ENCODE data around the gene TGIF1.
"Not testable (repeated sequence)": the region's sequence is repeated elsewhere in the genome, so short reads cannot be mapped to it uniquely, and the experiment has no call there.

TGIF1 gene

DNA sequence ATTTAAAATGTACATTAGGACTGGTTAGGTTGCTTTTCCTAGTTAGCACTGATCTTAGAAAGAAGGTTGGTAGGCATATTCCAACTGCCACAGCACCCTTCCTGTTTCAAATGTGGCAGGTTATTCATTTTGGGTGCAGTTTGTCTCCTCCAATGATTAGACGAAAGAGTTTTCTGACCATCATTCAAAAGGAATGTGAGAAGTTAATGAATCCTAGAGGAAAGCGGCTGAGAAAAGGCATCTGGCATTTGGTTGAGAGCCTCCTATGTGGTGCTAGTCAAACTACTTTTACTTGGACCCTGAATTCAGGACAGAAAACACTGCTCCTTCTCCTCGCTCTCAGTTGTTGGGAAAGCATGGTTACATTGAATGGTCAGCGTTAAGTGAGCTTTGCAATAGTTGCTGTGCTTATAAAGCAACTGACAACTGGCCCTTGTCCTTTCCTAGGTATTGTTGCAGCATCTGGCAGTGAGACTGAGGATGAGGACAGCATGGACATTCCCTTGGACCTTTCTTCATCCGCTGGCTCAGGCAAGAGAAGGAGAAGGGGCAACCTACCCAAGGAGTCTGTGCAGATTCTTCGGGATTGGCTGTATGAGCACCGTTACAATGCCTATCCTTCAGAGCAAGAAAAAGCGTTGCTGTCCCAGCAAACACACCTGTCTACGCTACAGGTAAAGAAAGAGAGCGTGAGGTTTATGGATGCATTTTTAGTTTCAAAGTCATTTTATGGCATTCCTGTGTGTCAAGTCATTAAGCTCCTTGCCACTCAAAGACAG lies 6.1 kb downstream of the TGIF1 start:
- TF ChIP-seq ZNF274 (IDR thresholded peaks at IDR 0.05; ENCODE audit: low read depth, low read length), result no peak
- no peak overlapping the region for H3K4me3 ChIP-seq (ENCODE audit: low read length)

DNA sequence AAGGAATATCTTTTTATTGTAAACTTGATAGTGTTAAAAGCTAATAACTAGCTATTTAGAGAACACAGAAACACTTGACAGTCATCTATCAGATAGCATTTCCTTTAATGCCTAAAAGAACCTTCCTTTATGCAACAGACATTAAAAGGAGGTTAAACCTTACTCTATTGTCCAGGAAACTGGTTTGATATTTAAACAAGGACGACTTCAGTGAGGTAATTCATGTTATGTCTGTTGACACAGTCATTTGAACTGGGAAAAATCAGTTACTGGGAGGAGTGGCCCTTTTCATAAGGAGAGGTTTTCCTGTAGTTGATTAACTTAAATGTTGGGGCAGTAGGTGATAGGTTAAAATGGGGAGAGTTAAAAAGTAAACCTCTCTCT lies 6.7 kb downstream of the TGIF1 start:
- H3K4me3 ChIP-seq (ENCODE audit: low read length), result no peak overlapping the region
- TF ChIP-seq ZNF274 (IDR thresholded peaks at IDR 0.05; ENCODE audit: low read depth, low read length), result no peak

DNA sequence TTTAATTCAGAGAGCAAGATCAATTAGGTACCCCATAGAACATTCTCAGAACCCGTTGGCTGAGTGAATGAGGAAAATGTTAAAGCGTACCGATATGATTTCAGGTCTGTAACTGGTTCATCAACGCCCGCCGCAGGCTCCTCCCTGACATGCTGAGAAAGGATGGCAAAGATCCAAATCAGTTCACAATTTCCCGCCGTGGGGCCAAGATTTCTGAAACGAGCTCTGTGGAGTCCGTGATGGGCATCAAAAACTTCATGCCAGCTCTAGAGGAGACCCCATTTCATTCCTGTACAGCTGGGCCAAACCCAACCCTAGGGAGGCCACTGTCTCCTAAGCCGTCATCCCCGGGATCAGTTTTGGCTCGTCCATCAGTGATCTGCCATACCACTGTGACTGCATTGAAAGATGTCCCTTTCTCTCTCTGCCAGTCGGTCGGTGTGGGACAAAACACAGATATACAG lies 7.3 kb downstream of the TGIF1 start:
- TF ChIP-seq ZNF274 (IDR thresholded peaks at IDR 0.05; ENCODE audit: low read depth, low read length), result no peak
- H3K4me3 ChIP-seq (ENCODE audit: low read length), result no peak overlapping the region

DNA sequence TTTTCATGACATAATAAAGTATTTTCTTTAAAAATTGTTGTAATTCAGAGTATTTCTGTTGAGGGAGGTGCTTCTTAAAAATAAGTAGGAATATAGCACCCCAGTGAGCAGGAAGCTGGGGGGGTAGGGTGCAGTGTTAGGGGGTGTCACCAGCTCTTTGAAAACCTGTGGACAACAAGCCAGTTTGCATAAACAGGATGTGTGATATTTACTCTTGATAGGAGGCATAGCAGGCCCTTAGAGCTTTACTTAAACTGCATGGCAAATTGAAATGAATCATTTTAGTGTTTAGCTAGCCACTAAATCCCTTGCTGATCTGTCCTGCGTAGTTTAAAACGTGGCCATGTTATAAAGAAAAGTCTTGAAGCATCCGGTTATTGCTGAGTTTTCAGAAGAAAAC lies 8.4 kb downstream of the TGIF1 start:
- H3K4me3 ChIP-seq (ENCODE audit: low read length), result no peak overlapping the region

DNA sequence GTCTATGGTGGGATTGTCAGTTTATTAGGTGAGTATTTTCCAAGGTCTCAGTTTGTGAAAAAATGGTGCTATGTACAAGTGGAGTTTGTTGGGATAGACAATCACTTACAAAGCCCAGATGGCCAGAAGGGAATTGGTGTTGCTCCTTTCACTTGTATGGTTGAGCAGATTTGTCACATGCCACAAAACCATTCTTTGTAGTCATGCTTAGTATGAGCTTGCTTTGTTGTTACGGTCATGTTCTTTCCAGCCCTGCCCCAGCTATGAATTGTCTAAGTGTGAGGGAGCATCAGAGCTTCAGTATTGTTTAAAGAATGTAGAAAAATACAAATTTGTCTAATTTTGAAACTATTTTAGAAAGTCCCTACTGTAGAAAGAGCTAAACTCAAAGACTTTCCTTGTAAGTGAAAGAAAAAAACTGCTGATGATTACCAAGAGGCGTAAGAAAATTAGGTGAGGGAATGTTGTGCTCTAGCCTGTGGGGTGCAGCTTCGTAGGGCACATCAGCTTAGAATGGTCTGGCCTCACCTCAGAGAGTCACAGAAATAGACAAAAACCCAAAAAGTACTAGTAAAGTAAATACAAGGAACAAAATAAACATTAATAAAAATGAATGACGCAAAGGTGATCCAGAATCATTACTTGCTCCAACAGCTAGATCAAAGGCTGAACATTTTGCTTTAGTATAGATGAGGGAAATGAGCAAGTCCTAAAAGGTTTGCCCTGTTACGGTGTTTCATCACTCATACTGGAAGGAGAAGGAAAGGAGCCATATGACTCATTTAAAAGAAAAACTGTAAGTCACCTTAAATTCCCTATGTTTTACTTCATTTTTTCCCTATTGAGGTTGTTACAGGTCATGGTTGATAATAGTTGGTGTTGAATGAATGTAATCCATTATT lies 9.2 kb downstream of the TGIF1 start:
- no peak overlapping the region for H3K4me3 ChIP-seq (ENCODE audit: low read length)
- TF ChIP-seq ZNF274 (IDR thresholded peaks at IDR 0.05; ENCODE audit: low read depth, low read length), result no peak

More for the DNA sequence above, 8.4 kb downstream of the TGIF1 start:
- TF ChIP-seq ZNF274 (IDR thresholded peaks at IDR 0.05; ENCODE audit: low read depth, low read length), result no peak

DNA sequence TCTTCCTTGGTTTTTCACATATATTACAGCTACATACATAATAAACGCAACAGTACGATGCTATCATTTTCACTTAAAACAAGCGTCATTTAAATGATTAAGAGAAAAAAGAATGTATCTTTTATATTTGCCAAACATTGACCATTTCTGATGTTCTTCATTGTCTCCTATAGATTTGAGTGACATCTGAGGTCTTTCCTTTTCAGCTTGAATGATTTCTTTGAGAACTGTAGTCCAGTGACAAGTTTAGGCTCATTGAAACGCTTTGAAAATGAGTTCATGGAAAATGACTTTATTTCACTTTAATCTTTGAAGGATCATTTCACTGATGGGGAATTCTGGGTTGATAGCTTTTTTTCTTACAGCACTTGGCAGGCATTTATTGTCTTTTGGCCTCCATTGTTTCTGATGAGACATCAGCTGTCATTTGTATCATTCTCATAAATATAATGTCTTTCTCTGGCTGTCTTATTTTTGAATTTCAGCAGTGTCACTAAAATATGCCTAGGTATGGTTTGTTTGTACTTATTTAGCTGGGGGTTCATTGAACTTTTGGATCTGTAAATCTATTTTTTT lies 10.9 kb downstream of the TGIF1 start:
- H3K4me3 ChIP-seq (ENCODE audit: low read length), result no peak overlapping the region
- TF ChIP-seq ZNF274 (IDR thresholded peaks at IDR 0.05; ENCODE audit: low read depth, low read length), result no peak

DNA sequence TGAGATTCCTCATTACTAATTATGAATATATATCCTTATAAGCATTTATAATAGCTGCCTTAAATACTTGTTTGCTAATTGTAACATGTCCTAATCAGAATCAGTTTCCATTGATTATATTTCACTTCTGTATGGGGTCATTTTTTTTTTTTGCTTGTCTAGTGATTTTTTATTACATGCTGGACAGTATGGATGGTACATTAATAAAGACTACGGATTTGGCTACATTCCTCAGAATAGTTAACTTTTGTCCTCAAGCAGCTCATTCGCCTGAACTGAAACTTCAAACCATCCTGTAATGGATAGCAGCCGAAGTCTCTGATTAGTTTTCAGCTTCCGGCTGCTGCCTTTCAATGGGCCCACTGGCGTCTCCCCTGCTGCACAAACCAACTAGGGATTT lies 11.7 kb downstream of the TGIF1 start:
- TF ChIP-seq ZNF274 (IDR thresholded peaks at IDR 0.05; ENCODE audit: low read depth, low read length), result no peak
- no peak overlapping the region for H3K4me3 ChIP-seq (ENCODE audit: low read length)

DNA sequence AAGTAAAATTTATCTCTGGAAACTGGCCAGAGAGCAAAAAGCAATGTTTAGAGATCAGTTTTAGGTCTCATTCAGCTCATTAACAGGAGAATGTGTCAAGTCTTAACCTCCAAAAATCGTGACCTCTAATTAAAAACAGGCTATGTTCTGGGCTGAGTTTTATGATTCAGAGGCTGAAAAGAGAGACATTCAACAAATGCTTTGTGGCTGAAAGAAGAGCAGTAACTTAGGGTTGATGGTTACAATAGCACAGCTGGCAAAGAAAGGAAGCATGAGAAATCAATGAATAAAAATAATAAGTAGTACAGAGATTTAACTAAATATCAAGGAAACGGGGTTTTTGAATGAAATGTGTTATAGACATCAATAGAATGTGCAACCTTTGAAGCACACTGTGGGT lies 13.1 kb downstream of the TGIF1 start:
- TF ChIP-seq ZNF274 (IDR thresholded peaks at IDR 0.05; ENCODE audit: low read depth, low read length), result no peak
- no peak overlapping the region for H3K4me3 ChIP-seq (ENCODE audit: low read length)

DNA sequence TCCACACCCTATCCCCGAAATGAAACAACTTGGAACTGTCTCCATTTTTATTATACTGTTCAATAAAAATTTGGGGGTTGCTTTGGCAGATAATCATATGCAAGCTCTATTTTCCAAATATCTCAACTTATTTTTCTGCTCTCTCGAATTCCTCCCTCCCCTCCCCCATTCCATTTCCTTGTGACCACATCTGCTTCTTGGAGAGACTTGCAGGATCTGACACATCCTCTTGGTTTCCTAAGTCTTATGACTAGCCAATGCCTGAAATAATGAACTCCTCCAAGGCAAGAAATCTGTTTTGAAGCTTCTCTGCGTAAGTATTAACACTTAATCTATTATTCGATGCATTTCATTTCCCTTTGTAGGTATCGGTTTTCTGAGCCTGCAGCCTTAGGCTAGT lies 16.1 kb downstream of the TGIF1 start:
- H3K4me3 ChIP-seq (ENCODE audit: low read length), result no peak overlapping the region
- no peak for TF ChIP-seq ZNF274 (IDR thresholded peaks at IDR 0.05; ENCODE audit: low read depth, low read length)

DNA sequence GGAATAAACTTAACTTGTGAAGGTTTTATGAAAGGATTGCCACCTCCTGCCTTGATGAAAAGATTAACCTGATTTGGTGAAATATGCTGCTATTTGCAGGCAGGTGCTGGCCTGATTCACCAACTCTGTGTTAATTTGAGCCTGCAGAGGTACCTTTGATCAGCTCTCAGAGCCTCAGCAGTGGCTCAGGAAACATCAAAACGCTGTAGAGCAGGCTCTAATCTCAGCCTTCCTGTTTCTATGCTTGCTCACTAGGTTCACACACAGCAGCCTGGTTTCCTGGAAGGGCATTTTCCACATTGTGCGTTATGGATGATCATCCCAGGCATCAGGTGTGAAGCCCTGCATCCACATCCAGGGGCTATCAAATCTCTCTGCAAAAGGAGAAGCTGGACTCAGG lies 16.9 kb downstream of the TGIF1 start:
- no peak for TF ChIP-seq ZNF274 (IDR thresholded peaks at IDR 0.05; ENCODE audit: low read depth, low read length)
- no peak overlapping the region for H3K4me3 ChIP-seq (ENCODE audit: low read length)

DNA sequence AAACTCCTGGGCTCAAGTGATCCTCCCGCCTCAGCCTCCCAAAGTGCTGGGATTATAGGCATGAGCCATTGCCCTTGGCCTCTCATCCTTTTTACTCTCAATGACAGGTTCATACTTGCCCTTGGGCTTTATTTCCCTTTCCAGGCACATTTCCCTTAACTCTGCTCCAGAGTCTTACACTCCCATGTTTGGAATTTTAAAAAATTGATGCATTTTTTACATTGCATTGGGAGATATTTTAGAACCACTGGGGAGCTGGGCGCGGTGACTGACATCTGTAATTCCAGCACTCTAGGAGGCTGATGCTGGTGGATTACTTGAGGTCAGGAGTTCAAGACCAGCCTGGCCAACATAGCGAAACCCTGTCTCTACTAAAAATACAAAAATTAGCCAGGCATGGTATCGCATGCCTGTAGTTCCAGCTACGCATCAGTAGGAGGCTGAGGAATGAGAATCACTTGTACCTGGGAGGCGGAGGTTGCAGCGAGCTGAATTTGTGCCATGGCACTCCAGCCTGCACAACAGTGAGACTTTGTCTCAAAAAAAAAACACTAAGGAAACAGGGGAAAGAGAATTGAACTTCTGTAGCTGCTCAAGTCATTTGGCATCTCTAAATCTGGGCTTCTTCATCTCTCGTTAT lies 18.2 kb downstream of the TGIF1 start:
- TF ChIP-seq ZNF274 (IDR thresholded peaks at IDR 0.05; ENCODE audit: low read depth, low read length), result no peak
- no peak overlapping the region for H3K4me3 ChIP-seq (ENCODE audit: low read length)

DNA sequence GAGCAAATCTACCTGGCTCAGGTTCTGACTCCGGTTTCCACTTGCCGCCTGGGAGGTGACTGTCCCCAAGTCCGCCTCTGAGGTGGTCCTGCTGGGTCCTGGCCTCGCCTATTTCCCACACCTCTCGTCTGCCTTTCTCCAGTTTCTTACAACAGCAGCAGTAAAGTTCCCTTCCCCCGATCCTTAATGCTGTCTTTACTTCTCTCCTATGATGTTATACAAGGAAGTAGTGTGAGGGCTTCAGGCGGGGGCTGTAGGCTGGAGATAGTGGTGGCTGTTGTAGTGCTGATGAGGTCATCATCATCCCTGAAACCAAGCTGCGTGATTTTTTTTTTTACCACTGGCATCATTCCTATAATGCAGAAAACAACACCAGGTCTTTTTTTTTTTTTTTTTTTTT lies 18.9 kb downstream of the TGIF1 start:
- no peak for TF ChIP-seq ZNF274 (IDR thresholded peaks at IDR 0.05; ENCODE audit: low read depth, low read length)
- H3K4me3 ChIP-seq (ENCODE audit: low read length), result no peak overlapping the region

DNA sequence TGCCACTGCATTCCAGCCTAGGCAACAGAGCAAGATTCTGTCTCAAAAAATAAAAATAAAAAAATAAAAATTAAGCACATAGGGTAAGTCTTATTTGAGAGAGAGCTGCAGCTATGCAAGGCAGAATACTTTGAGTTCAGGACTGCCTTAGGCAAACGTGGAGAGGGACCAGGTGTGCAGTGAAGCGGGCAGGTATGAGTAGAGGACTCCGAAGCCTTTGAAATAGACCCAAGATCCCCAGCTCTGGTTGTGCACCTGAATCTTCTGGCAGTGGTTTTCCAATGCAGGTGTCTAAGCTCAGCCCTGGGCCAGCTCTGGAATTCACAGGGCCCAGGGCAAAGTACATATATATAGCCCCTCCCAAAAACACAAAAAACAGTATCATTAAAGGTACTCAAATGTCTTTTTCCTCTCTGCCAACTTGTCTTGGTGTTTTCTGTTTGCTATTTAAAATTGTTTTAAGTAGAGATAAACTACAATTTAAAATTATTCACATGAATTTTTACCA lies 21.2 kb downstream of the TGIF1 start:
- no peak overlapping the region for H3K4me3 ChIP-seq (ENCODE audit: low read length)
- TF ChIP-seq ZNF274 (IDR thresholded peaks at IDR 0.05; ENCODE audit: low read depth, low read length), result no peak

DNA sequence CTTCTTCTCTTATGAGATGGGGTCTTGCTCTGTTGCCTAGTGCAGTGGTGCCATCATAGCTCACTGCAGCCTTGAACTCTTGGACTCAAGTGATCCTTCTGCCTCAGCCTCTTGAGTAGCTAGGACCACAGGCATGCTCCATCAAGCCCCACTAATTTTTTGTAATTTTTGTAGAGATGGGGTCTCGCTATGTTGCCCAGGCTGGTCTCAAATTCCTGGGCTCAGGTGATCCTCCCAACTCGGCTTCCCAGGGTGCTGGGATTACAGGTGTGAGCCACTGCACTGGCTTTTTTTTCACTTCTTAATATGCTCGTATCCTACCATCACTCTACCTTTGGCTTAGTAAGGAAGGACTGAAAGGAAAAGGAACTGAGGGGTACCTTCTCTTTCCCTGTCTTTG lies 22.1 kb downstream of the TGIF1 start:
- not testable (repeated sequence) for H3K4me3 ChIP-seq (ENCODE audit: low read length)

All from GM08714 (cell line).